PC-3 (cell line): ENCODE results near the gene RYK.

Experiments
- CTCF ChIP-seq: fragments of 300-600 bp; sonication (generic); conservative IDR thresholded peaks from 2 replicates; pipeline ENCODE4 v1.5.1; 2017; ENCODE audit warnings: antibody characterized with exemption, low read depth, mild to moderate bottlenecking, low read length
- EZH2 ChIP-seq: fragments of 300-600 bp; sonication (generic); IDR thresholded peaks from one replicate; pipeline ENCODE4 v1.6.1; 2017; ENCODE audit warnings: antibody characterized with exemption, mild to moderate bottlenecking, low read length; ENCODE audit not compliant: unreplicated experiment

DNA sequence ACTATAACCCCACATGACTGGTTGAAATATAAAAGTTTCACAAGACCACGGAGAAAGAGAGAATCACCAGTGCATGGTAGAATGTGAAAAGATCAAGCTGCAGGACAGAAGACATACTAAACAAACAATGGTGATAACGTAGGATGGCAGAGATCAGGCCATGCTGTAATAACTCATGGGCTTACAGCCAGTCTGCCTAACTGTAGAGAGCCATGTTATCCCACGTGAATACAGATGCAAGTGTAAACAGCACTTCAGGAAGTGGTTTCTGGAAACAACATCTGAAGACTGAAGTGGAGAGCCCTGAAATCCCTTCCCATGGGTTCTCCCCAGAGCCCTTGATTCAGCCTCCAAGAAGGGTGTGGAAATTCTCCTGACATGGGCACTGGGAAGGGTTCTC is 117.7 kb downstream of the RYK start:
- TF ChIP-seq CTCF, result no peak
- no peak for TF ChIP-seq EZH2
